ENCODE measurements around the gene ERICH6B. TPM values are rescaled to one million over a fixed set of nuclear protein-coding genes. Genes with fewer than 3 reads are reported as not detected.
"Not testable (repeated sequence)": the region's sequence is repeated elsewhere in the genome, so short reads cannot be mapped to it uniquely, and the experiment has no call there.

ERICH6B gene
- total RNA-seq, 2 donors from 2014 or later, result not detected

GRCh38 chr13:45654633-45655349, 39.3 kb upstream of the ERICH6B start:
- H3K4me1 ChIP-seq (ENCODE audit: control insufficient read depth in 1 of 2, low read depth in 2 of 2), result no peaks in the 10 kb centered on the region
- H3K4me3 ChIP-seq, result no peak overlapping the region
- H3K27ac ChIP-seq, result no peak overlapping the region
- H3K9me3 ChIP-seq, result no peaks in the 10 kb centered on the region
- TF ChIP-seq, protein P1, sequence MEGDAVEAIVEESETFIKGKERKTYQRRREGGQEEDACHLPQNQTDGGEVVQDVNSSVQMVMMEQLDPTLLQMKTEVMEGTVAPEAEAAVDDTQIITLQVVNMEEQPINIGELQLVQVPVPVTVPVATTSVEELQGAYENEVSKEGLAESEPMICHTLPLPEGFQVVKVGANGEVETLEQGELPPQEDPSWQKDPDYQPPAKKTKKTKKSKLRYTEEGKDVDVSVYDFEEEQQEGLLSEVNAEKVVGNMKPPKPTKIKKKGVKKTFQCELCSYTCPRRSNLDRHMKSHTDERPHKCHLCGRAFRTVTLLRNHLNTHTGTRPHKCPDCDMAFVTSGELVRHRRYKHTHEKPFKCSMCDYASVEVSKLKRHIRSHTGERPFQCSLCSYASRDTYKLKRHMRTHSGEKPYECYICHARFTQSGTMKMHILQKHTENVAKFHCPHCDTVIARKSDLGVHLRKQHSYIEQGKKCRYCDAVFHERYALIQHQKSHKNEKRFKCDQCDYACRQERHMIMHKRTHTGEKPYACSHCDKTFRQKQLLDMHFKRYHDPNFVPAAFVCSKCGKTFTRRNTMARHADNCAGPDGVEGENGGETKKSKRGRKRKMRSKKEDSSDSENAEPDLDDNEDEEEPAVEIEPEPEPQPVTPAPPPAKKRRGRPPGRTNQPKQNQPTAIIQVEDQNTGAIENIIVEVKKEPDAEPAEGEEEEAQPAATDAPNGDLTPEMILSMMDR (IDR thresholded peaks at IDR 0.05), result no peak
- ATAC-seq (ENCODE audit: insufficient number of reproducible peaks, low FRiP score, low read depth), result no peak
- no peak for DNase-seq (ENCODE audit: low spot score)
- H3K27me3 ChIP-seq (replicated peaks; ENCODE audit: insufficient read depth), result no peaks in the 10 kb centered on the region
- no peaks in the 10 kb centered on the region for H3K36me3 ChIP-seq

DNA sequence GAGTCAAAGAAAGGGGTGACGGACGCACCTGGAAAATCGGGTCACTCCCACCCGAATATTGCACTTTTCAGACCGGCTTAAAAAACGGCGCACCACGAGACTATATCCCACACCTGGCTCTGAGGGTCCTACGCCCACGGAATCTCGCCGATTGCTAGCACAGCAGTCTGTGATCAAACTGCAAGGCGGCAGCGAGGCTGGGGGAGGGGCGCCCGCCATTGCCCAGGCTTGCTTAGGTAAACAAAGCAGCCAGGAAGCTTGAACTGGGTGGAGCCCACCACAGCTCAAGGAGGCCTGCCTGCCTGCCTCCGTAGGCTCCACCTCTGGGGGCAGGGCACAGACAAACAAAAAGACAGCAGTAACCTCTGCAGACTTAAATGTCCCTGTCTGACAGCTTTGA, 29.7 kb upstream of the ERICH6B start:
- H3K4me1 ChIP-seq (ENCODE audit: control insufficient read depth in 1 of 2, low read depth in 2 of 2); H3K27ac ChIP-seq; H3K4me3 ChIP-seq; ATAC-seq (ENCODE audit: insufficient number of reproducible peaks, low FRiP score, low read depth); H3K9me3 ChIP-seq; H3K27me3 ChIP-seq (replicated peaks; ENCODE audit: insufficient read depth); DNase-seq (ENCODE audit: low spot score); H3K36me3 ChIP-seq: not testable (repeated sequence)

DNA sequence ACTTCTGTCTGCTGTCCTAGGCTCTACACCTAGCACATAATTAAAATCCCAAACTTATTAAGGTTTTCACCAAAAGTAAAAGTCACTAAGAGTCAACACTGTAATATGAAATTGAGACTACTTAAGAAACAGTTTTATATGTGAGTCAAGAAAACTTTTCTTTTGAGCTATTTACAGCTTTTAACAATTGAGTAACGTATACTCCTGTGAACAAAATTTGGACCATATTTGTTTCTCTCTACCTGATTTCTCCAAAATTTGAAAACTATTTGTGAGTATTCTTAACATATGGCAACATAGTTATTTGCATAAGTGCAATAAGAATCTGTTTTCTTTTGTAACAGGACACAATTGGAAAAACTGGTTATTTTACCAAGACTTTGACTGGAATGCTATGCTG, 26.6 kb upstream of the ERICH6B start:
- not testable (repeated sequence) for H3K36me3 ChIP-seq; H3K4me3 ChIP-seq; H3K4me1 ChIP-seq (ENCODE audit: control insufficient read depth in 1 of 2, low read depth in 2 of 2); H3K9me3 ChIP-seq; H3K27ac ChIP-seq; DNase-seq (ENCODE audit: low spot score); ATAC-seq (ENCODE audit: insufficient number of reproducible peaks, low FRiP score, low read depth); H3K27me3 ChIP-seq (replicated peaks; ENCODE audit: insufficient read depth)

- DNase-seq (ENCODE audit: low spot score); H3K4me1 ChIP-seq (ENCODE audit: control insufficient read depth in 1 of 2, low read depth in 2 of 2); H3K9me3 ChIP-seq; H3K27me3 ChIP-seq (replicated peaks; ENCODE audit: insufficient read depth); H3K36me3 ChIP-seq; H3K4me3 ChIP-seq; ATAC-seq (ENCODE audit: insufficient number of reproducible peaks, low FRiP score, low read depth); H3K27ac ChIP-seq: not testable (repeated sequence)
Measured at GRCh38 chr13:45635291-45635690, 19.8 kb upstream of the ERICH6B start.

DNA sequence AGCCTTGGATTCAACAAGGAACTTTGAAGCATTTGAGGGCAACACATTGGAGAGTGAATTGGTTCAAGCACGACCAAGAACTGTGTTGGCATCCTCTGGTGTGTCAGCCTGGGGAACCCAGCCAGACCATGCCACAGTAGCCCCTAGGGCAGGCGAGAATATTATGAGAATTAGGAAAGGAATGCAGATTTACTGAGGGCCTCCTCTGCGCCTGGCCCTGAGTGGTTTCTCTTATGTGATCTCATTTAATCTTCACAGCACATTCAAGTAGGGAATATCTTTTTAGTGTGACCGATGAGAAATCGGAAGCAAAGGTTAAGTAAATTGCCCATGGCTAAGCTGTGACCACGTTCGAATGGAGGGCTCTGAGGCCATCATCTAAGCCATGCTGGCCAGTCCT, 15.3 kb upstream of the ERICH6B start:
- TF ChIP-seq, protein P1 (IDR thresholded peaks at IDR 0.05), result no peak

DNA sequence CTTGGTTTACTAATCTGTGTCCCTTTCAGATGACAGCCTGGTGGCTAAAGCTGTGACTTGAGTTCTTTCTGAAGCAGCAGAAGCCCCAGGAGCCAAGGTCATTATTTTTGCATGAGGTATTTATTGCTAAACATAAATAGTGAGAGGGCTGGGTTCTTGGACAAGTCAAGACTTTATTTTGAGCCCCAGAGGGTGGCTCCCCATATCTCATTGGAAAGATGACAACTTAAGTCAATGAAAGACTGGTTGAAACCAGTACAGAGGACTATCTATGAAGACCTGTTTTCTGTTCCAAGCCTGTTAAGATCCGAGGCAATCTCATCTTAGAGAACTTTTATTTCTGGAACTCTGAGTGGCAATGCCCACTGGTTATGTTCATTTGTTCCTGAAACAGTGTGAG, 14.4 kb upstream of the ERICH6B start:
- DNase-seq (ENCODE audit: low spot score), result no peak
- TF ChIP-seq, protein P1 (IDR thresholded peaks at IDR 0.05), result no peak
- Histone ChIP-seq H3K4me3 (no peak overlapping the region), H3K9me3 (no peaks in the 10 kb centered on the region), H3K27me3 (replicated peaks; ENCODE audit: insufficient read depth) (no peaks in the 10 kb centered on the region), H3K27ac (no peak overlapping the region), H3K4me1 (ENCODE audit: control insufficient read depth in 1 of 2, low read depth in 2 of 2) (no peaks in the 10 kb centered on the region), H3K36me3 (no peaks in the 10 kb centered on the region)
- ATAC-seq (ENCODE audit: insufficient number of reproducible peaks, low FRiP score, low read depth), result no peak

More for the DNA sequence above, 15.3 kb upstream of the ERICH6B start:
- DNase-seq (ENCODE audit: low spot score) (no peak), ATAC-seq (ENCODE audit: insufficient number of reproducible peaks, low FRiP score, low read depth) (no peak)
- Histone ChIP-seq H3K27ac (no peak overlapping the region), H3K4me3 (no peak overlapping the region), H3K4me1 (ENCODE audit: control insufficient read depth in 1 of 2, low read depth in 2 of 2) (no peaks in the 10 kb centered on the region), H3K9me3 (no peaks in the 10 kb centered on the region), H3K36me3 (no peaks in the 10 kb centered on the region), H3K27me3 (replicated peaks; ENCODE audit: insufficient read depth) (no peaks in the 10 kb centered on the region)

DNA sequence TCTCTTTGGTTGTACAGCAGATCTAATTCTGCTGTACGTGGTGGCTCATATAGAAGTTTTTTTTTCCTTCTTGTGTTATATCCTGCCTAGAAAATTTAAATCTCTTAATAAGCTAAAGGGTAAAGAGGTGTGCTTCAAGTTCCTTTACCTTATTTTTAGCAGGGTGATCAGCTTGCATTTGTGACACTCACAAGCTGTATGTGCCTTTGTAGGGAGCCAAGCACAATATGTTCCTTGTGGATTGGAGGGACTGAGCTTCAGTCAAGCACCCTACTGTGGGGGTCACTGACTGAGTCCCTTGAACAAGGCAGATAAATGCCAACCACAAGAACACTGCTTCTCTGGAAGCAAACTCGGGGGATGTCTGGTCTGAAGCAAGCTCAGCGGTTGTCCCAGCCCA, 12.6 kb upstream of the ERICH6B start:
- Histone ChIP-seq H3K36me3 (no peaks in the 10 kb centered on the region), H3K9me3 (no peaks in the 10 kb centered on the region), H3K4me3 (no peak overlapping the region), H3K27me3 (replicated peaks; ENCODE audit: insufficient read depth) (no peaks in the 10 kb centered on the region), H3K4me1 (ENCODE audit: control insufficient read depth in 1 of 2, low read depth in 2 of 2) (no peaks in the 10 kb centered on the region), H3K27ac (no peak overlapping the region)
- TF ChIP-seq, protein P1 (IDR thresholded peaks at IDR 0.05), result no peak
- ATAC-seq (ENCODE audit: insufficient number of reproducible peaks, low FRiP score, low read depth), result no peak
- no peak for DNase-seq (ENCODE audit: low spot score)
